SH-SY5Y (cell line): Measurements from ENCODE around the gene ERVFRD-1.

Source experiments
- GATA2 ChIP-seq: IDR thresholded peaks from 2 replicates; pipeline ENCODE4 v1.6.1; 2011; ENCODE audit warnings: mild to moderate bottlenecking, low read depth, low read length
- GATA3 ChIP-seq: IDR thresholded peaks from 2 replicates; pipeline ENCODE4 v1.6.1; 2011; ENCODE audit warnings: low read depth, mild to moderate bottlenecking, low read length, moderate library complexity

GRCh38 chr6:11053307-11053706, 58.2 kb downstream of the ERVFRD-1 start:
- TF ChIP-seq GATA2 (no peak), GATA3 (no peak)
